Activated B cell treated with CpG ODN at 0.5 μM for 24 hours (primary cell): ENCODE measurements around the gene TMIGD1. TPM values are rescaled to one million over a fixed set of nuclear protein-coding genes. Genes with fewer than 3 reads are reported as not detected.

Experiments
- ATAC-seq: fragments of 200-7000 bp; cut with Tn5 transposase; one replicate; pipeline ENCODE4 v1.10.0; 2021; ENCODE audit warnings: low read depth, mild to moderate bottlenecking, moderate library complexity
- CTCF ChIA-PET: fragments of 350-600 bp; sonication (Branson Sonifier 250); formaldehyde crosslinking; loops from one replicate; lab custom pipeline; 2021; ENCODE audit warnings: antibody characterized with exemption; lab: Charles Lee
- POLR2A ChIA-PET: fragments of 350-600 bp; sonication (Branson Sonifier 250); formaldehyde crosslinking; loops from one replicate; lab custom pipeline; 2021; ENCODE audit warnings: antibody characterized with exemption; lab: Charles Lee
- DNase-seq: peaks from one replicate; pipeline ENCODE4 v3.0.0; 2022
- H3K27ac Mint-ChIP-seq: one replicate; pipeline ENCODE4 v1.8.0; 2020; ENCODE audit warnings: mixed read lengths
- H3K27me3 Mint-ChIP-seq: one replicate; pipeline ENCODE4 v1.8.0; 2021; ENCODE audit warnings: mixed read lengths
- H3K36me3 Mint-ChIP-seq: one replicate; pipeline ENCODE4 v1.8.0; 2021; ENCODE audit warnings: low read depth, mixed read lengths
- H3K4me1 Mint-ChIP-seq: one replicate; pipeline ENCODE4 v1.8.0; 2021; ENCODE audit warnings: mixed read lengths
- H3K4me3 Mint-ChIP-seq: one replicate; pipeline ENCODE4 v1.8.0; 2020; ENCODE audit warnings: mild to moderate bottlenecking, mixed read lengths
- H3K9me3 Mint-ChIP-seq: one replicate; pipeline ENCODE4 v1.8.0; 2020; ENCODE audit warnings: mixed read lengths
- intact Hi-C: fragments of 100-400 bp; cut with micrococcal nuclease; formaldehyde crosslinking; loops from one replicate; pipeline ENCODE4 v1.15.1; 2024
- total RNA-seq: library from RNA; stranded (reverse); gene quantifications from 2 replicates; pipeline ENCODE4 v1.2.3, GENCODE V29; 2022
- TF ChIP-seq, protein P1 (sequence below): fragments of 200-600 bp; IDR thresholded peaks from one replicate; pipeline ENCODE4 v1.8.0; 2022; ENCODE audit warnings: antibody characterized with exemption, mild to moderate bottlenecking

The TMIGD1 gene, protein sequence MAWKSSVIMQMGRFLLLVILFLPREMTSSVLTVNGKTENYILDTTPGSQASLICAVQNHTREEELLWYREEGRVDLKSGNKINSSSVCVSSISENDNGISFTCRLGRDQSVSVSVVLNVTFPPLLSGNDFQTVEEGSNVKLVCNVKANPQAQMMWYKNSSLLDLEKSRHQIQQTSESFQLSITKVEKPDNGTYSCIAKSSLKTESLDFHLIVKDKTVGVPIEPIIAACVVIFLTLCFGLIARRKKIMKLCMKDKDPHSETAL
- not detected in 2 replicates for total RNA-seq

DNA sequence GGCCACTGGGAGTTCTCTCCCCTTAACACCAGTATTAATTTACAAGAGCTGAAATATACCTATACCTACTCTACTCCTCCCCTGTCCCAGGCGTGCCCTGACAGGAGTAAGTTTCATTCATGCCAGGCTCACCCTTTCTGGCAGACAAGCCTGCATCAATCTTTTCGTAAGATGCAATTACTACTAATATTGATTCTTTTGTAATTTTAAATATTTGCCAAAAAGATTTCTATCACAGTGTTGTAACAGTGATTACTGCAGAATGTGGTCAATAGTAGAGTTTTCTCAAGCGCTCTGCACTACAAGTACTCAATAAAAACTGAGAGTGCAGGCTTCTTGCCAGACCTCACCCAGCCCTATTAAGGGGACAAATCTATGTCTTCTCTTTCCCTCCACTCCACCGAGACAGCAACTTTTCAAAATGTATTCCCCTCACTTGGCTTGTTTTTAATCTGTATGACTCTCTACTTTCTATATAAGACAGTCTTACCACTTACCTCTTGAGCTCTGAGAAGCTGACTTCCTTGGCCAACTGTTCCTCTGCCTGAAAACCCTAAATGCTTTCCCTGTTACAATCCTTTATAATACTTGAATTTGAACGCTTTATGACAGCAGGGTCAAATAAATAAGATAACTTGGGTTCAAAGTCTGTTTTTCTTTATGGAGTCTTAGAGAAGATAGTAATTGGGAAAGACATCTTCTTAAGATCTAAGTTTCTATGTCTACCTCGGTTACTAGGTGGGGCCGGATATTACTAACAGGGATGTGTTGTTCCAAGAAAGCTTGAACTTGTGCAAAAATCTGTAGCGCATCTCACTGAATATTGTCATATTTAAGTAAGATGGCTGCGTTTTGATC lies at the start of gene TMIGD1:
Gene TMIGD1, minus strand, starts transcription at position 555 of the 858 bp plus-strand sequence. CDS start 1,924 bp downstream, outside the sequence.
- peaks cover 7% of the 10 kb centered on the region for H3K27me3 Mint-ChIP-seq
- ATAC-seq (no peak), DNase-seq (no peak)
- CTCF ChIA-PET, result interaction anchor here (0.7 to 11.3 kb wide), 3 partner anchors 208 to 853 kb away, joined by 4 to 172 read pairs (median 65); no protein-coding TSS in a partner anchor
- no peak within 1 kb of the TSS for H3K4me3 Mint-ChIP-seq
- TF ChIP-seq, protein P1, sequence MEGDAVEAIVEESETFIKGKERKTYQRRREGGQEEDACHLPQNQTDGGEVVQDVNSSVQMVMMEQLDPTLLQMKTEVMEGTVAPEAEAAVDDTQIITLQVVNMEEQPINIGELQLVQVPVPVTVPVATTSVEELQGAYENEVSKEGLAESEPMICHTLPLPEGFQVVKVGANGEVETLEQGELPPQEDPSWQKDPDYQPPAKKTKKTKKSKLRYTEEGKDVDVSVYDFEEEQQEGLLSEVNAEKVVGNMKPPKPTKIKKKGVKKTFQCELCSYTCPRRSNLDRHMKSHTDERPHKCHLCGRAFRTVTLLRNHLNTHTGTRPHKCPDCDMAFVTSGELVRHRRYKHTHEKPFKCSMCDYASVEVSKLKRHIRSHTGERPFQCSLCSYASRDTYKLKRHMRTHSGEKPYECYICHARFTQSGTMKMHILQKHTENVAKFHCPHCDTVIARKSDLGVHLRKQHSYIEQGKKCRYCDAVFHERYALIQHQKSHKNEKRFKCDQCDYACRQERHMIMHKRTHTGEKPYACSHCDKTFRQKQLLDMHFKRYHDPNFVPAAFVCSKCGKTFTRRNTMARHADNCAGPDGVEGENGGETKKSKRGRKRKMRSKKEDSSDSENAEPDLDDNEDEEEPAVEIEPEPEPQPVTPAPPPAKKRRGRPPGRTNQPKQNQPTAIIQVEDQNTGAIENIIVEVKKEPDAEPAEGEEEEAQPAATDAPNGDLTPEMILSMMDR, result no peak
- POLR2A ChIA-PET, result interaction anchor here (0.6 to 0.7 kb wide), 4 partner anchors 8 to 420 kb away, joined by 3 to 5 read pairs (median 4); no protein-coding TSS in a partner anchor
- no peaks in the 10 kb centered on the region for H3K9me3 Mint-ChIP-seq
- no peaks in the 10 kb centered on the region for H3K36me3 Mint-ChIP-seq
- H3K4me1 Mint-ChIP-seq, result peaks cover 13% of the 10 kb centered on the region
- H3K27ac Mint-ChIP-seq, result no peak within 1 kb of the TSS
- intact Hi-C loops, result no loop called here

DNA sequence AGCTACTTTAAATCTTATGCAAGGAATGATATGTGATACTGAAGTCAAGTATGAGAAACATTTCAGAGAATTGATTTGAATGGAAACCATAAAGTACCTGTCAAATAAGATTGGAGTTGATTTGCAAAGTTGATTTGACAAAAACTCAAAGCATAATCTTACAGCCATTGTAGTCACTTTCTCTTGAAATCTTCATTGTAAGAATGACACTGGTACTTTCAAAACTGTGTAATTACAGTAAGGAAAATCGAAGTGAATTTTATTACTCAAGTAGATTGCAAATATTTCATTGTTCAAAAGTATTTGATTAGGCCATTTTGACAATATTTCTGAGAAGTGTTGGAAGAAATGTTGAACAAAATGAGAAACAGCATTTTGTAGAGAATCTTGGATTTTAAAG lies 48.5 kb upstream of the TMIGD1 start:
- TF ChIP-seq, protein P1, result no peak
- CTCF ChIA-PET, result no interaction called here
- H3K36me3 Mint-ChIP-seq, result peaks cover 16% of the 10 kb centered on the region

DNA sequence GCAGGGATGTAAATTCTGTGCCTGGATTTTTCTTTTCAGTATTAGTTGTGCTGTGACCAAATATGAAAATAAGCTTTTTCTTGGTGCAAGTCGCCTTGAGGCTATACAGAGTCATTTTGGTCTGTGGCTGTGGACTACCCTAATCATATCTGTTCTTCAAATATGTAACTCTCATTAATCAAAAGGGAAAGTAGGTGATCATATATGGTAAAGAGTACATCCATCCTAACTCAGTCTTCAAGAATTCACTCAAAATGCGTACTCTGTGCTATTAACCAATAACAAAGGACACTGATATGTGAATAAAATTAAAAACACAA lies 47.4 kb upstream of the TMIGD1 start:
- no peak for ATAC-seq
- intact Hi-C loops, result no loop called here
- H3K9me3 Mint-ChIP-seq, result no peaks in the 10 kb centered on the region
- DNase-seq, result no peak
- ChIA-PET CTCF (no interaction called here), POLR2A (interaction anchor here (1.9 kb wide), 1 partner anchor 18 kb away, joined by 10 read pairs; no protein-coding TSS in a partner anchor)
- TF ChIP-seq, protein P1, result no peak
- peaks cover 29% of the 10 kb centered on the region for H3K4me1 Mint-ChIP-seq
- no peak overlapping the region for H3K27ac Mint-ChIP-seq
- H3K27me3 Mint-ChIP-seq, result peaks cover 25% of the 10 kb centered on the region
- H3K36me3 Mint-ChIP-seq, result peaks cover 13% of the 10 kb centered on the region
- H3K4me3 Mint-ChIP-seq, result no peak overlapping the region

More for the DNA sequence above, 48.5 kb upstream of the TMIGD1 start:
- H3K4me1 Mint-ChIP-seq, result peaks cover 29% of the 10 kb centered on the region
- H3K4me3 Mint-ChIP-seq, result no peak overlapping the region
- intact Hi-C loops, result no loop called here
- POLR2A ChIA-PET, result interaction anchor here (1.4 kb wide), 1 partner anchor 18 kb away, joined by 3 read pairs; no protein-coding TSS in a partner anchor
- no peak overlapping the region for H3K27ac Mint-ChIP-seq
- no peaks in the 10 kb centered on the region for H3K9me3 Mint-ChIP-seq
- ATAC-seq (no peak), DNase-seq (no peak)
- peaks cover 16% of the 10 kb centered on the region for H3K27me3 Mint-ChIP-seq

DNA sequence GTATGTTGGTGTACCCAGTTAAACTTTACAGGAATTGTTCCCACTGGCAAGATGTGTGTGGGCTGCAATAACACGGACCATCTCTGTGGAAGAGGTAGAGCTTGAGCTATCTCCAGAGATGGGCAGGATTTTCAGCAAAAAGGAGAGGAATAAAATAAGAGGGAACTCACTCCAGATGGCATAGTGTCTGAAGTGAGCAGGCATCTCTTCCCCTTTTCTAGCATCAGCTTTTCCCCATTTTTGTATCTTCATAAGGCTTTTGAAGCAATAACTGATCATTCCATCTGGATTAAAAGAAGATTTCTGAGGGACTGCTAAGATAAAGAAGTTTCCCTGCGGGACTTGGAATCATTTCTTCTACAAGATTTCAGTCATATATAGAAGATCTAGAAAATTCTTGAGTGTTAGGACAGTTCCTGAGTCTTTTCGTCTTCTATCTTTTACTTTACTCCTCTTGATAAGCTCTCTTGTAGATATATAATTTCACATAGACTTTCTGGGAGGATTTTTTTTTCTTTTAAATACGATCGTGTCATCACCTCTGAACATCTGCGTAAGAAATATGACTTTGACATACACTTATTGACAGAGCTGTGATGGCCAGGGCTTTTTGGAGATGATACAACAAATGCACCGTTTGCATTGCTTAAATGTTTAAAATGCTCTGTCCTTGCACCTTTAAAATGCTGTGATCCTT lies 46.9 kb upstream of the TMIGD1 start:
- H3K36me3 Mint-ChIP-seq, result peaks cover 11% of the 10 kb centered on the region
- H3K27me3 Mint-ChIP-seq, result peaks cover 28% of the 10 kb centered on the region
- DNase-seq, result no peak
- H3K27ac Mint-ChIP-seq, result no peak overlapping the region
- no peak overlapping the region for H3K4me3 Mint-ChIP-seq
- peaks cover 29% of the 10 kb centered on the region for H3K4me1 Mint-ChIP-seq
- ChIA-PET POLR2A (interaction anchor here (1.9 kb wide), 1 partner anchor 17 kb away, joined by 10 read pairs; no protein-coding TSS in a partner anchor), CTCF (no interaction called here)
- no peak for ATAC-seq
- no peaks in the 10 kb centered on the region for H3K9me3 Mint-ChIP-seq
- intact Hi-C loops, result no loop called here
- TF ChIP-seq, protein P1, result no peak
